ENCODE data around the gene FAM13A.
"Not testable (repeated sequence)": the region's sequence is repeated elsewhere in the genome, so short reads cannot be mapped to it uniquely, and the experiment has no call there.

Gene FAM13A

GRCh38 chr4:88897752-88898151 lies 159.2 kb downstream of the FAM13A start:
- no peak for DNase-seq (ENCODE audit: low read depth)

DNA sequence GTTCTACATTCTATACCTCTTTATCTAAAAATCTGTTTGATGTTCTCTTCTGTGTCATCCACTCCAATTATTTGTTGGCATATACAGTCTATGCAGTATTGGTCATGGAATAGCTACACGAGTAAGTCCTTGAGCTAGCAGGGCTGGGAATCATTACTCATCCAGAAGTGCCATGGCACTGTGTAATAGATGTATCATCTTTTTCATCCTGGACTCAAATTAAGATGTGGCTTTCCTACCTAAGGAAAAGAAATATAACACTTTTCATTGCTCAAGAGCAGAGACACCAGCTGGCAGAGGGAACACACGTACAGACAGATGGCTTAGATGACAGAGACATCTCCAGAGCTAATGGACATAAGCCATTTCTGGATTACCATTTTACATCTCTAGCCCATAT lies 159.8 kb downstream of the FAM13A start:
- no peak for DNase-seq (ENCODE audit: low read depth)

GRCh38 chr4:88893961-88894360 lies 163.0 kb downstream of the FAM13A start:
- no peak for DNase-seq (ENCODE audit: low read depth)

DNA sequence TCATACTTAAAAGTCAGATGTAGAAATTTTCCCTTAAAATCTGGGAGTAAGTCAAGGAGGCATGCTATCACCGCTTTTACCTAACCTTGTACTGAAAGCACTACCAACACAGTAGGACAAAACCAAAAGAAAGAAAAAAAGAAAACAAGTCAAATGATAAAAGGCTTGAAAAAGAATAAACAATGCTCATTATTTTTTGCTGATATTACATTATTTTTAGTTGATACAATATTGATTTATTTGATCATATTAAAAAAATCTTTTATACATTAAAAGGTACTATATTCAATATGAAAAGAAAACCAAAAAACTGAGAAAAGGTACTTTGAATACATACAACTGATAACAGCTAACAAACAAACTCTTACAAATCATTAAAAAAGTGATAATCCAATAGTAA lies 164.3 kb downstream of the FAM13A start:
- DNase-seq (ENCODE audit: low read depth): no peak

DNA sequence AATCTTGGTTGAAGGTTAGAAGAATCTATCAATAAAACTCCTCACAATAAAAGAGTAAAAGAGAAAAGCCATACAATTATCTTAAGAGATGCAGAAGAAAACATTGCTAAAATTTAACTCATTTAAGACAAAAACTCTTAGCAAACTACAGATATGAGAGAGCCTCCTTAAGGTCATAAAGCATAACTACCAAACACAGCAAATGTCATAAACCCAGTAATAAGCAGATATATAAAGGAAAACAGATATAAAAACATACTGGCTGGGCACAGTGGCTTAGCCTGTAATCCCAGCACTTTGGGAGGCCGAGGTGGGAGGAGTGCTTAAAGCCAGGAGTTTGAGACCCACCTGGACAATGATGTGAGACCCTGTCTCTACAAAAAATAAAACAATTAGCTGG lies 165.3 kb downstream of the FAM13A start:
- no peak for DNase-seq (ENCODE audit: low read depth)

- not testable (repeated sequence) for DNase-seq (ENCODE audit: low read depth)
Observed at GRCh38 chr4:88887409-88887808, 169.6 kb downstream of the FAM13A start.

GRCh38 chr4:88881227-88881569 lies 175.8 kb downstream of the FAM13A start:
- no peak for DNase-seq (ENCODE audit: low read depth)

- DNase-seq (ENCODE audit: low read depth): no peak
Observed at GRCh38 chr4:88880501-88881226, 176.3 kb downstream of the FAM13A start.

DNA sequence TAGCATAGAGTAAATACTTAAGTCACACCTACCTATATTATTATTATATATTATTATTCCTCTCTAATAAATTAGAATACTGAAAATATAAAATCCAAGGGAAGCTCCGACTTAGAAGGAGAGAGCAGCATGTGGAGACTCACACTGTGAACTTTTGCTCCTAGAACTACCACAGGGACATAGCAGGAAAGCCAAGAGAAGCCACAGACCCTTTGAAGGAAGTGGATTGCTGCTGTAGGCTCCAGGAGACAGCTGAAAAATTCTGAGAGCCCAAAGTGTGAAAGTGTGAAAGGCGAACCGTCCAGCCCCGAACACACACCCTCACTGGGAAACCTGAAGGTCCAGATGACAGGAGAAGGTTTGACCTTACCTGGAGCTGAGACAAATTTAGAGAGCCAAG lies 177.0 kb downstream of the FAM13A start:
- DNase-seq (ENCODE audit: low read depth): no peak

DNA sequence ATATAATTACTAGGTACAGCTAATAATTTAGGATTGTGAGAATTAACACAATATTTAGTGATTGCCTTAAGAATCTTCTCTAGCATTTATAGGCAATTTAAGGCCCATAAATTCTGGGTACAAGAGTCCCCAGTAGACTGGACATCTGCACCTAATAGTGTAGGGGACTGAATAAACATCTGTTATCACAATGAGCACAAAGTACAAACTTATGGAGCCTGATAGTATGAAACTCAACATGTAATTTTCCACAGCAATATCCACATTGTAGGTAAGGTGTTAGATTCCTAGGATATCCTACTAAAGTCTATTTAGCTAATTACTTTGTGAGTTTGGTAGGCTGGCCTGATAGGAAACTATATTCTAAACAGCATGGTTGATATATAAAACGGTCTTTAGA lies 178.3 kb downstream of the FAM13A start:
- no peak for DNase-seq (ENCODE audit: low read depth)

- no peak for DNase-seq (ENCODE audit: low read depth)
Observed at GRCh38 chr4:88870428-88870827, 186.6 kb downstream of the FAM13A start.

- DNase-seq (ENCODE audit: low read depth): no peak
Observed at GRCh38 chr4:88868510-88868909, 188.5 kb downstream of the FAM13A start.

DNA sequence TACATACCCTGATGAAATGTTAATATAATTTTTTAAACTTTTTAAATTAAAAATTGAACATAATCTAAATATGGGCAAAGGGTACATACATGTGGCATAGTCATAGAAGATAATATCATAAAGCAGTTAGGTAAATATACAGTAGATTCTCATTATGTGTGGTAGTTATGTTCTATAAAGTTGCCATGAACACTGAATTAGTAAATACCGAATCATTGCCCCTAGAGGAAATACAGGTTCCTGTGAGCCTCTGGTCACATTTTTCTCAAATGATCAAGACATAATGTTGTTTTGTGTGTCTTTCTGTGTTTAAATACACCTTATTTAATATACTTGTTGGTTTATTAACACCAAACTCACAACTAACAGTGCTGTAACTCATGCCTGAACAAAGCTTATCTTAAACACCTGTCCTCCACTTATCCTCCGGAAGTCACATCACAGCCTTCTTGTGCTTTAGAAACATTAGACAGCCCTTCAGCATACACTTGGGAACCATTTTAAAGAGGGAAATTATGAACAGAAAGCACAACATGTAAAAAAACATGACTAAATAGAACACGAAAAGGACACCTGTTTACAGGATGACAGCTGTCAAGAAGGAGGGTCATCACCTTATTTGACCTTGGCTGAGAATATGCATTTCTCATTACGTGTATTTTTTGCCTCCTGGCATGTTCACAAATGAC lies 190.0 kb downstream of the FAM13A start:
- no peak for DNase-seq (ENCODE audit: low read depth)

DNA sequence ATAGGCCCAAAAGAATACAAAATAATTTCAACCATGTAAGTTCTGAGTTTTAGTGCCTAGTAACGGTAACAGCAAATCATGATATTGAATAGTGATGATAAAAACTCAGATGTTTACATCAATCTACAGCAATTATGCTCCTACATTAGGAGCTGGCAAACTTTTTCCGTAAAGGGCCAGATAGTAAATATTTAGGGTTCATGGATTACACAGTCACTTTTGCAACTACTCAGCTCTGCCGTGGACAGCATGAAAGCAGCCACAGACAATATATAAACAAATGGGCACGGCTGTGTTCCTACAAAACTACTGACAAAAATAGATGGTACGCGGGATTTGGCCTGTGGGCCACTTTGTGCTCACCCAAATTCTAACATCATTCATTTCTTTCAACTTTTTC lies 191.5 kb downstream of the FAM13A start:
- DNase-seq (ENCODE audit: low read depth): no peak

- no peak for DNase-seq (ENCODE audit: low read depth)
Observed at GRCh38 chr4:88865046-88865445, 191.9 kb downstream of the FAM13A start.

- no peak for DNase-seq (ENCODE audit: low read depth)
Observed at GRCh38 chr4:88860586-88860985, 196.4 kb downstream of the FAM13A start.

DNA sequence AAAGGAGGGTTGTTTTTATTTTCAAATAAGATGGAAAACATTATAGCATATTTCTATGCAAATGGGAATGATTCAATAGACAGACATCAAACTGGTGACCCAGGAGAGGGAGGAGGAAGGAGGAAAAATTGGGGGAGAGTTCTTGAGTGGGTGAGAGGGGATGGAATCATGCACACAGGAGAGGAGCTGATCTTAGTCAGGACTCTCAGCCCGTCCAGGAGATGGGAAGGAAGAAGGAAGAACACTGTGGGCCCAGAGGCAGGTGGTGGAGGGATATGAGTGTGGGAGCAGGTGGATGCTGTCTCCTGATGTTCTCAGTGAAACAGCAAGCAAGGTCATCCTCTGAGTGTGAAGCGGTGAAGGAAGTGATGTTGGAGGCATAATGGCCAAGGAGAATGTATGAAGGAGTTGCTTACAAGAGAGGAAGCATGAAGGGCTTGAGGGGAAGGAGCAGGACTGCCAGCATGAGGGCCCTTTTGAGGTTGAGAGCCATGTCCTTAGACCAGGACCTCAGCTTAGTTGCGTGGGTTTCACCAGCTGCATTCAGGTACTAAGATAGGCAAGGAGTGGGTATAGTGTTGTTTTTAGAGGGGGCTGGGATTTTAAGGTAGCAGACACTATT lies 197.7 kb downstream of the FAM13A start:
- DNase-seq (ENCODE audit: low read depth): no peak

DNA sequence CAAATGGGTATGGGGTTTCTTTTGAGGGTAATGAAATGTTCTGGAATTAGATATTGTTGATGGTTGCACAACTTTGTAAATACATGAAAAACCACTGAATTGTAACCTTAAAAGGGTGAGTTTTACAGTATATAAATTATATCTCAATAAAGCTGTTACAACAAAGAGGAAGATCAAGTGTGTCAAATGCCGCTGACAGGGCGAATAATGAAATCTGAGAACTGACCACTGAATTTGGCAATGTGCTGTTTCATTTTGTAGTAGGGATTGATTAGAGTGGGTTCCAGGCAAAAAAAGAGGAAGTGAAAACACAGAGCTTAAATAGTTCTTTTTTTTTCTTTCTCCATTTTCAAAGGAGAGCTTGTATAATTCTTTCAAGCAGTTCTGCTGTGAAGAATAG lies 198.2 kb downstream of the FAM13A start:
- no peak for DNase-seq (ENCODE audit: low read depth)

DNA sequence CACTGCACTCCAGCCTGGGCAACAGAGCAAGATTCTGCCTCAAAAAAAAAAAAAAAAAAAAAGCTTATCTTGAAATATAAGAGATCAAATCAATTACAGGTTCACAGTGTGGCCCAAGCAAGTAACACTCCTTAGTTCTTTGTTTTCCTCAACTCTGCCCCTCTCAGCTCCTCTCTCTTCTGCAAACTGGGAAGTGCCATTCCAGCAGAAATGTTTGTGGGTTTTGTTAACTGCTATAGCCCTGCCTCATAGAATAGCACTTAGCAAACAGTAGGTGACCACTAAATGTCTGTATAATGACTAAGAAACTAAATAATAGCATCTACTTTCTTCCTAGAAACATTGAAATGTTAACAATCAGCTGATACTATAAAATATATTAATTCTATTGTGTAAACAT lies 199.4 kb downstream of the FAM13A start:
- DNase-seq (ENCODE audit: low read depth): no peak

GRCh38 chr4:88854481-88854880 lies 202.5 kb downstream of the FAM13A start:
- no peak for DNase-seq (ENCODE audit: low read depth)

GRCh38 chr4:88853583-88853982 lies 203.4 kb downstream of the FAM13A start:
- DNase-seq (ENCODE audit: low read depth): not testable (repeated sequence)

DNA sequence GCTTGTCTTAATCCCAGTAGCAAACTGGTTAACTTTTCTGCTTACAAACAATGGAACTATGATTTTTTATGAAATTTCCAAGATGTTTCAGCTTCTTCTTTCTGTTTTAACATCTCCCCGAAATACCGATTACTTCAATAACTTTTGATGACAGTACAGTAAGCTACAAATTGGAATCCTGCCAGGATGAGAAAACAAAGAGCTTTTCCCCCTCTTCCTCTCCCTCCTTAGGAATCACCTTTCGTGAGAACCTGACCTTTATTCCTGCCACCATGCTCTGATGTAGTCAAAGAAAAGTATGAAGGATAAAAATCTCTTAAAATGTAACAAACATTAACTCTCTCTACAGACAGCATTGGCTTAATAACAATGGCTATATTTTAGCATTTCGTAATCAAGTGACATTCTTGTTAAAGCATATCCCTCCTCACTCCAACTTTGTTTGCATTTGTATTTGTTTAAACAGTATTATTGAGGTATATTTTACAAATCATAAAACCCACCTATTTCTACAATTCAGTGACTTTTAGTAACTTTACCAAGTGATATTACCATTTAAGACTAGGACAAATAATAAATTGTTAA lies 210.7 kb downstream of the FAM13A start:
- no peak for DNase-seq (ENCODE audit: low read depth)

GRCh38 chr4:88843067-88843685 lies 213.8 kb downstream of the FAM13A start:
- no peak for DNase-seq (ENCODE audit: low read depth)
